HepG2 (cell line): ENCODE measurements around the gene PSENEN. TPM values are rescaled to one million over a fixed set of nuclear protein-coding genes. Genes with fewer than 3 reads are reported as not detected.

Source experiments
- CC2D1A ChIP-seq: sonication (generic); formaldehyde crosslinking; IDR thresholded peaks from 2 replicates; pipeline ENCODE4 v1.8.1; 2023; ENCODE audit warnings: mild to moderate bottlenecking, missing genetic modification reagents
- CCAR2 ChIP-seq: fragments of 200-400 bp; formaldehyde crosslinking; optimal IDR thresholded peaks from 2 replicates; pipeline ENCODE3; 2018; ENCODE audit warnings: low read depth, mild to moderate bottlenecking, low read length, moderate library complexity
- CREB1 ChIP-seq, 2 experiments: fragments of 450-650 bp in 1 of 2; IDR thresholded peaks; 2 replicates each; pipeline ENCODE4 v1.6.1; 2016 to 2017; ENCODE audit warnings: control low read depth in 1 of 2, mild to moderate bottlenecking in 1 of 2, missing compliant biosample characterization in 1 of 2, missing genetic modification characterization in 1 of 2
- CREM ChIP-seq, 2 experiments: sonication (generic) in 1 of 2; formaldehyde crosslinking in 1 of 2; IDR thresholded peaks; 2 replicates each; pipeline versions ENCODE4 v1.4.0 to v1.6.1; 2016 to 2020; ENCODE audit warnings: antibody characterized with exemption in 1 of 2, mild to moderate bottlenecking in 1 of 2, missing genetic modification reagents in 1 of 2
- DNMT1 ChIP-seq: sonication (generic); formaldehyde crosslinking; IDR thresholded peaks from 2 replicates; pipeline ENCODE4 v1.5.1; 2020; ENCODE audit warnings: mild to moderate bottlenecking, missing genetic modification reagents
- GABPB1 ChIP-seq: IDR thresholded peaks from 2 replicates; pipeline ENCODE4 v1.6.1; 2016; ENCODE audit warnings: mild to moderate bottlenecking, missing genetic modification reagents, moderate library complexity, missing compliant biosample characterization
- GRHL1 ChIP-seq: sonication (generic); formaldehyde crosslinking; conservative IDR thresholded peaks from 2 replicates; pipeline ENCODE4 v1.8.0; 2022; ENCODE audit warnings: missing genetic modification reagents
- HDAC1 ChIP-seq: sonication (generic); formaldehyde crosslinking; IDR thresholded peaks from 2 replicates; pipeline ENCODE4 v1.5.1; 2020; ENCODE audit warnings: mild to moderate bottlenecking, missing genetic modification reagents
- KMT2A ChIP-seq: sonication (generic); formaldehyde crosslinking; IDR thresholded peaks from 2 replicates; pipeline ENCODE4 v1.4.0; 2020; ENCODE audit warnings: missing genetic modification reagents
- MEIS1 ChIP-seq: sonication (generic); formaldehyde crosslinking; IDR thresholded peaks from 2 replicates; pipeline ENCODE4 v1.9.0; 2021; ENCODE audit warnings: mild to moderate bottlenecking, missing genetic modification reagents, moderate library complexity, borderline replicate concordance
- NR2C2 ChIP-seq: sonication (generic); formaldehyde crosslinking; IDR thresholded peaks from 2 replicates; pipeline ENCODE4 v1.4.0; 2020; ENCODE audit warnings: missing genetic modification reagents, mild to moderate bottlenecking, moderate library complexity, borderline replicate concordance
- PCBP2 ChIP-seq: fragments of 200-400 bp; formaldehyde crosslinking; optimal IDR thresholded peaks from 2 replicates; pipeline ENCODE3; 2018; ENCODE audit warnings: low read length, low read depth; ENCODE audit not compliant: poor library complexity, severe bottlenecking
- PHF21A ChIP-seq: sonication (generic); formaldehyde crosslinking; IDR thresholded peaks from 2 replicates; pipeline ENCODE4 v1.5.0; 2020; ENCODE audit warnings: mild to moderate bottlenecking, missing genetic modification reagents
- SAP130 ChIP-seq: IDR thresholded peaks from 2 replicates; pipeline ENCODE4 v1.6.1; 2016; ENCODE audit warnings: low read depth
- SMC3 ChIP-seq: IDR thresholded peaks from 2 replicates; pipeline ENCODE4 v1.6.1; 2011; ENCODE audit warnings: low read length, improper control_type of control experiment
- SRSF4 ChIP-seq: fragments of 200-400 bp; formaldehyde crosslinking; IDR thresholded peaks from one replicate; pipeline ENCODE4 v1.6.1; 2018; ENCODE audit warnings: mild to moderate bottlenecking, low read depth, low read length, moderate library complexity; ENCODE audit not compliant: poor library complexity, severe bottlenecking
- ZBTB10 ChIP-seq: sonication (generic); formaldehyde crosslinking; IDR thresholded peaks from 2 replicates; pipeline ENCODE4 v1.4.0; 2020; ENCODE audit warnings: missing genetic modification reagents, borderline replicate concordance
- ZNF138 ChIP-seq: sonication (generic); formaldehyde crosslinking; IDR thresholded peaks from 2 replicates; pipeline ENCODE4 v1.5.0; 2020; ENCODE audit warnings: mild to moderate bottlenecking, low read depth, missing genetic modification reagents
- ZNF264 ChIP-seq: sonication (generic); formaldehyde crosslinking; IDR thresholded peaks from 2 replicates; pipeline ENCODE4 v1.4.0; 2020; ENCODE audit warnings: missing genetic modification reagents
- ZNF430 ChIP-seq: sonication (generic); formaldehyde crosslinking; IDR thresholded peaks from 2 replicates; pipeline ENCODE4 v1.9.0; 2021; ENCODE audit warnings: mild to moderate bottlenecking, missing genetic modification reagents
- ZNF598 ChIP-seq: sonication (generic); formaldehyde crosslinking; IDR thresholded peaks from 2 replicates; pipeline ENCODE4 v1.5.1; 2020; ENCODE audit warnings: mild to moderate bottlenecking, missing genetic modification reagents, borderline replicate concordance
- ZNF781 ChIP-seq: sonication (generic); formaldehyde crosslinking; IDR thresholded peaks from 2 replicates; pipeline ENCODE4 v1.5.1; 2020; ENCODE audit warnings: borderline replicate concordance, mild to moderate bottlenecking, missing genetic modification reagents; ENCODE audit errors: not compliant biosample characterization
- ZNF839 ChIP-seq: sonication (generic); formaldehyde crosslinking; IDR thresholded peaks from 2 replicates; pipeline ENCODE4 v1.4.0; 2020; ENCODE audit warnings: missing genetic modification reagents, mild to moderate bottlenecking, borderline replicate concordance
- polyA plus RNA-seq, 8 experiments: library from polyadenylated mRNA; depleted of rRNA in 3 of 8; stranded (reverse) in 7 of 8; unstranded in 1 of 8; fragments of >200 nt; fragmentation: Illumina TruSeq in 4 of 8; extraction: Trizol in 4 of 8; gene quantifications; 2 replicates each; pipeline versions ENCODE4 v1.2.1 to v1.2.3, GENCODE V29; 2011 to 2016; ENCODE audit warnings: low read depth in 4 of 8, missing spikeins in 1 of 8, mixed read lengths in 1 of 8; ENCODE audit not compliant: insufficient read depth in 1 of 8
- total RNA-seq, 5 experiments: library from RNA; depleted of rRNA; stranded (reverse); fragments of >200 nt; fragmentation: Illumina TruSeq; extraction: Trizol; gene quantifications; 2 replicates each; pipeline ENCODE4 v1.2.3, GENCODE V29; 2016; ENCODE audit warnings: low read depth in 1 of 5

The PSENEN gene
- total and polyA plus RNA-seq, 2 of the 13 experiments (the other 11 are each of a cell fraction or from before 2014, with no cell fraction given) = 16.9 to 34.2 TPM

GRCh38 chr19:35716801-35717664, 28.4 kb upstream of the PSENEN start (continued):
- TF ChIP-seq GRHL1 (CRISPR knock-in tag) = no peak
- TF ChIP-seq PCBP2 = no peak
- TF ChIP-seq KMT2A (CRISPR knock-in tag) = peak; percentile 30
- TF ChIP-seq ZBTB10 = peak; percentile 71; the same call in 1 of the 2 replicates
- peak; percentile 93 for TF ChIP-seq NR2C2 (CRISPR knock-in tag)
- peak; percentile 94 for TF ChIP-seq GABPB1 (CRISPR knock-in tag)
- peak; percentile 82 for TF ChIP-seq PHF21A (CRISPR knock-in tag)
- TF ChIP-seq HDAC1 (CRISPR knock-in tag) = peak; percentile 73
- peak; percentile 66; the same call in 1 of the 2 replicates for TF ChIP-seq ZNF264 (CRISPR knock-in tag)
- TF ChIP-seq SMC3 = peak; percentile 76
- TF ChIP-seq CREB1 (IDR thresholded peaks at IDR 0.05) = no peak
- peak; percentile 92 for TF ChIP-seq CREB1 (CRISPR knock-in tag; IDR thresholded peaks at IDR 0.05)
- TF ChIP-seq CC2D1A = no peak
- TF ChIP-seq ZNF138 (CRISPR knock-in tag) = 0 out of 2 replicates have a peak, but pooled peaks have one; percentile 11
- TF ChIP-seq ZNF598 (CRISPR knock-in tag) = no peak
- peak; percentile 97 for TF ChIP-seq CREM (IDR thresholded peaks at IDR 0.05)
- TF ChIP-seq CREM (CRISPR knock-in tag; IDR thresholded peaks at IDR 0.05) = no peak
- TF ChIP-seq SRSF4 = no peak
- TF ChIP-seq ZNF781 (CRISPR knock-in tag) = peak; percentile 1
- peak; percentile 68; the same call in 1 of the 2 replicates for TF ChIP-seq ZNF839
- peak; percentile 42 for TF ChIP-seq MEIS1 (CRISPR knock-in tag)
- TF ChIP-seq CCAR2 = peak; percentile 46
- no peak for TF ChIP-seq DNMT1 (CRISPR knock-in tag)
- peak; percentile 80 for TF ChIP-seq SAP130 (CRISPR knock-in tag)
- peak; percentile 35 for TF ChIP-seq ZNF430 (CRISPR knock-in tag)
